ENCODE data around the gene SIMC1.

SIMC1 gene

DNA sequence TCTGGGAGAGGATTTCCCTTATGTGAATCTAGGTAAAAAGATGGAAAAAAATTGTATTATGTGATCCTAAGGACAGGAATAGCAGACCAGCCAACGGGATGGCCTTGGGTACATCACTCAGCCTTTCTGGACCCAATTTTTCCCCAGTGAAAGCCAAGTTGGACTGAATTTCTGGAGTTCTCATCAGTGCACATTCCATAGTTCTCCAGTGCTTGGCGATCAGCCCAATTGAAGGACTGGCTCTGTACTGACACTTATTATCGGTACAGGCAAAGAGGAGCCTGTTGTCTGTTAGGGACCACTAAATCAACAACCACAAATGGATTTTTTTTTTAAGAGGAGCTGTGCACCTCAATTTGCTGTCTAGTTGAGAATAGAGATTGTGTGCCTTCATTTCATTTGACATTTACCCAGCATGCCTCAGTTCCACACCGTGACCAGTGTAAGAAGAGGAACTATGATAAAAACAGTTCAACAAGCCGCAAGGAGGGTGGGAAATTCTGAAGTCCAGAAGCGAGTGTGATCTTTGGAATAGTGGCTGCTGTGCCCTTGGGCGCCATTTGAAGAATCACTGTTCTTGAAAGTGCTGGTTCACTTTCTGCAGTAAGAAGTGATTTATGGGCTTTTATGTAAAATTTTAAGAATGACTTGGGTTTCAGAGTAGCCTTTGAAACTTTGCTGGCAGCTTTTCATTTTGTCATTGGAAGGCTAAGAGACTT, 135.0 kb downstream of the SIMC1 start:
- no peak overlapping the region for H3K27ac Mint-ChIP-seq
- H3K36me3 Mint-ChIP-seq (ENCODE audit: low read depth), result peaks cover 11% of the 10 kb centered on the region
- no peaks in the 10 kb centered on the region for H3K9me3 Mint-ChIP-seq
- no peaks in the 10 kb centered on the region for H3K4me1 Mint-ChIP-seq
- no peak for ATAC-seq
- no peak overlapping the region for H3K4me3 Mint-ChIP-seq
- no peaks in the 10 kb centered on the region for H3K27me3 Mint-ChIP-seq
- no peak for DNase-seq

DNA sequence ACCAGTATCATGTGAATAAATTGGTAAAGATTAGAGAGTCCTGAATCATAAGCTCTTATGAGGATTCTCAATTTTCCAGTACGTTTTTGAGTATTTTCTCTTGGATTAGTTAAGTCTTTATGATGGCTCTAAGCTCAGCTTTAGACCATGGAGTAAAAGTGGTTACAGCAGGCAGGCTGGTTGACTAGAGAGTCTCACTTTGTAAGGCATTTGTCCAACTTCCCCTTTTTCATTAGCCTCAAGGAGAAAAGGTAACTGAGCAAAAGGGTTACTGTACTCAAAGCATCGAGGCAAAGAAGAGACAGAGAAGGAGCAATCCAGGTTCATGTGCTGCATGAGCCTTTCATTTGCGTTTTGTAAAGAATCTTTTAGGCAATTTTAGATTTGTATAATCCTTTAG, 141.7 kb downstream of the SIMC1 start:
- Mint-ChIP-seq H3K27ac (no peak overlapping the region), H3K4me3 (no peak overlapping the region), H3K27me3 (no peaks in the 10 kb centered on the region)

DNA sequence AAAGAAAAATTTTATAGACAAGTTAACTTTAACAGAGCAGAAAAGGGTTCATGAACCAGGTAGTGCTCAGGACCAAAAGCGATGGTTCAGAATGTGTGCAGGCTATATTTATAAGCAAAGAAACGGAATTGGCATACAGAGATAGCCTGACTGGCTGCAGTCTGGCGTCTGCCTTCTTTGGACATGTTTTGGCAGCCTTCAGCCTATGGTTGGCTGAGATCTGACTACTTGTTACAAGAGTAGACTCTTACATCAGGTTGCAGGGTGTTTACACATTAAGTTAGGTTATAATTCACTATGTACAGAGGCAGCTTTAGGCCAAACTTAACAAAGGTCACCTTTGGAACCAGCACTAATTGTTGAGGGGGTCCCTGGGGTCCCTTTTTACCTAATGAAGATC, 143.2 kb downstream of the SIMC1 start:
- ATAC-seq, result no peak
- Mint-ChIP-seq H3K4me3 (no peak overlapping the region), H3K27ac (no peak overlapping the region), H3K27me3 (no peaks in the 10 kb centered on the region), H3K4me1 (peaks cover 15% of the 10 kb centered on the region), H3K9me3 (no peaks in the 10 kb centered on the region), H3K36me3 (ENCODE audit: low read depth) (peaks cover 58% of the 10 kb centered on the region)
- DNase-seq, result no peak

More for the DNA sequence above, 141.7 kb downstream of the SIMC1 start:
- H3K4me1 Mint-ChIP-seq, result no peaks in the 10 kb centered on the region
- H3K36me3 Mint-ChIP-seq (ENCODE audit: low read depth), result peaks cover 45% of the 10 kb centered on the region
- H3K9me3 Mint-ChIP-seq, result no peaks in the 10 kb centered on the region
- ATAC-seq (no peak), DNase-seq (no peak)

DNA sequence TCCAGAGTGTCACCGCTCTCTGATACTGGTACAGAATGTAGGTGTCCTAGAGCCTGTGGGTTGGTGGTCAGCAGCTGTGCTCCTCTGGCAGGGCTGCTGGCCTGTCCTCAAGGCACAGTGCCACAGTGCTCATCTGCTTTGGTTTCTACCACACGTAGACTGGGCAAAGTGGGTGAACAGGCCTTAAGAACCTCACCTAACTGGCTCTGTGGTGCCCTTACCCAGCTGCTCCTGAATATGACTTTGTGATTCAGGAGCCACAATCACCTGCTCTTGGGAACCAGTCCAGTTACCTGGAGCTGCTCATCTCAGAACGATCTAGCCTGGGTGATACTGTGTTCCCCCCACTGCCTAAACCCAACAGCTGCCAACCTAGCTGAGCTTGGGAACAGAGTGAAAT, 143.8 kb downstream of the SIMC1 start:
- DNase-seq (no peak), ATAC-seq (peak; percentile 17)
- H3K27me3 Mint-ChIP-seq, result no peaks in the 10 kb centered on the region
- H3K4me1 Mint-ChIP-seq, result peaks cover 21% of the 10 kb centered on the region
- no peak overlapping the region for H3K27ac Mint-ChIP-seq
- peaks cover 61% of the 10 kb centered on the region for H3K36me3 Mint-ChIP-seq (ENCODE audit: low read depth)
- H3K9me3 Mint-ChIP-seq, result no peaks in the 10 kb centered on the region
- H3K4me3 Mint-ChIP-seq, result no peak overlapping the region

DNA sequence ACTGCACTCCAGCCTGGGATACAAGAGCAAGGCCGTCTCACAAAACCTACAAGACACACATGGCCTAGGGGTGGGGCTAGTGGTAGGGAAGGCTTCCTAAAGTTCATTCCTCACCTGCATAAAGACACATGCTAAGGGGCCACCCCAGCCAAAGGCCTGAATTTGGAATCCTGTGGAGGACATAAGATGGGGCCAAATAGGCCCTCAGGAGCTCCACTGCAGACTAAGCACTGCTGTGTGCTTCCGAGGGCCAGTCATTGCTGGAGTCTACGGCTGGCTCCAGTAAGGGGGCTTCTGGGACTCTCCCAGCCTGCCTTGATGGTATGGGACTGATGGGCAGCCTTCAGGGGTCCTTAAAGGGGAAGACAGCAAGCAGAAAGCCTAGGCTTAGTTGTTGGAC, 144.5 kb downstream of the SIMC1 start:
- Mint-ChIP-seq H3K27me3 (no peaks in the 10 kb centered on the region), H3K9me3 (no peaks in the 10 kb centered on the region), H3K36me3 (ENCODE audit: low read depth) (peaks cover 67% of the 10 kb centered on the region), H3K27ac (no peak overlapping the region), H3K4me3 (no peak overlapping the region), H3K4me1 (peaks cover 27% of the 10 kb centered on the region)
- no peak for DNase-seq
- ATAC-seq, result no peak

DNA sequence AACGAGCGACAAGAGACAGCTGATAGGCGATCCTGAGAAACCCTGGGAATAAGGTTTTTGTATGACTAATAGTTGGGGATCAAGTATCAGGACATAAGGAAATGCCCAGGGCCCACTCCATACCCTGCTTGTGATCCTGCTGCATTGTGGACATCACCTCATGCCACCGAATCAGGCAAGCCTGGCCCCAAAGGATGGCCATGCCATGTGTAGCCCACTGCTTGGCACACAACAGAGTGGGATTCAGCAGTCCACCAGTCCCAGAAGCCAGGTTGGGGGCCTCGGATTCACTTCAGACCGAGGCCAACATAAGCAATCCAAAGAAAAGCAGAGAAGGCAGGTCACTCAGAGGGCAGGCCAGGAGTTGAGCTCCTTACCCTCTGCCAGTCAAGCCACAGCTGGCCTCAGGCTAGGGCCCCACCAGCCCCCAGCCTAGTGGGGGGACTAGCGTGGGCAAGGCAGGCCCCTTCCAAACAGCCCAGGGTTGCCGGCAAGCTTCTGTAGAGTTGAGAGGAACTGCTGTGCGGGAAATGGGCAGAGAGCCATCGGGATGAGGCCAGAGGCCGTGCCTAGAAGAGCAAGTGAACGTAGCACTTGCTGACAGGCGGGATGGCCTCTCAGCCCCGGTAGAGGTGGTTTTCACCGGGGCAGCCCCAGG, 145.2 kb downstream of the SIMC1 start:
- Mint-ChIP-seq H3K4me1 (peaks cover 30% of the 10 kb centered on the region), H3K36me3 (ENCODE audit: low read depth) (peaks cover 73% of the 10 kb centered on the region), H3K4me3 (no peak overlapping the region), H3K27ac (no peak overlapping the region), H3K9me3 (no peaks in the 10 kb centered on the region), H3K27me3 (no peaks in the 10 kb centered on the region)
- DNase-seq (no peak), ATAC-seq (no peak)

DNA sequence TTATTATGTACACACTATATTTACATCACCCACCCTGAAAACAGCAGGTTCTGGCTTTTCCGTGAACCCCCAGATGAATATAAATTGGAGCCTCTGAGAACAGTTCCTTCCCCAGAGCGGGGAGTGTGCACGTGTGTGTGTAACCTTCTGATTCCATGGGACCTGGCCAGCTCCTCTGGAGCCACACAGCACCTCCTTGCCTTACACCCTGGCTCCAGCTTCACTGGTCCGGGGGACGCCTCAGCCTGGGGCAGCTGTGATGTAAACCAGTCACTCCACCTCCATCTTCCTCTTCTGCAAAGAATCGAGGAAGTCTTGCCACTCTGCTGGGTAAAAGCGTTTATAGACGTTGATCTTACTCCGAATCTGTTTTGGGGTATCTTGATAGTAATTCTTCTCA, 145.7 kb downstream of the SIMC1 start:
- no peak for DNase-seq
- no peak for ATAC-seq
- no peak overlapping the region for H3K4me3 Mint-ChIP-seq
- peaks cover 30% of the 10 kb centered on the region for H3K4me1 Mint-ChIP-seq
- H3K36me3 Mint-ChIP-seq (ENCODE audit: low read depth), result peaks cover 72% of the 10 kb centered on the region
- no peaks in the 10 kb centered on the region for H3K9me3 Mint-ChIP-seq
- no peak overlapping the region for H3K27ac Mint-ChIP-seq
- no peaks in the 10 kb centered on the region for H3K27me3 Mint-ChIP-seq

DNA sequence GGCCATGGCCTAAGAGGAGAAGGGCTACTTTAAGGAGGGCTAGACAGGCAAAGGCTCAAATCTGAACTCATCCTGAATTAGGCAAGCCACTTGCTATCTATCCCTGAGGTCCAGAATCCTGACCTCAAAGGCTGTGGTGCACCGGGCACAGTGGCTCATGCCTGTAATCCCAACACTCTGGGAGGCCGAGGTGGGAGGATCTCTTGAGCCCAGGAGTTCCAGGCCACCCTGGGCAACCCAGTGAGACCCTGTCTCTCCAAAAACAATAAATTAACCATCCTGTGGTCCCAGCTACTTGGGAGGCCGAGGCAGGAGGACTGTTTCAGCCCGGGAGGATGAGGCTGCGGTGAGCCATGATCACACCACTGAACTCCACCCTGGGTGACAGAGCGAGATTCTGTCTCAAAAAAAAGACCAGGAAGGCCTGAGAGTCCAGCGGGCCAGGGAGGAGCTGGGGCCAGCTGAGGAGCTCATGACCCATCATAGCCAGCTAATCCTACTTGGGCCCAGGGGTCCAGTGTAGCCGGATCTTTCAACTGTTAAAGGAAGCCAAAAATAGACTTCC, 146.2 kb downstream of the SIMC1 start:
- Mint-ChIP-seq H3K36me3 (ENCODE audit: low read depth) (peaks cover 68% of the 10 kb centered on the region), H3K27ac (no peak overlapping the region), H3K27me3 (no peaks in the 10 kb centered on the region), H3K4me3 (no peak overlapping the region), H3K4me1 (peaks cover 32% of the 10 kb centered on the region), H3K9me3 (no peaks in the 10 kb centered on the region)
- no peak for DNase-seq
- no peak for ATAC-seq

DNA sequence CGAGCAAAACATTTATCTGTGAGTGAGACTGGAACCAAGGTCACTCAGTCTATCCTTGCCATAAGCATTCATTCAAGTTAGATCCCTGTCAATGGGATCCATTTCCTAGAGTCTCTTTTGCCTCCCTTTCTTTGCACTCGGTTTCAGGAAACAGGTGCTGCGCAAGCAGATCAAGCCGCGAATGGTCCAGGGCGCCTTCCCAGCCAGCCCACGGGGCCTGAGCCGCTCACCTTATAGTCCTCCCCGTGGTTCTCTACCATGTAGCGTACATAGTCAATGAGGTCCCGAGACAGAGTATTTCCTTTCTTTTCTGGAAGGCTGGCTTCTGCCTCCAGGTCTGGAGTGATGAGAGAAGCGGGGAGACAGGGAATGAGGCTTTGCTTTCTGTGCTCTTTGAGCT, 146.8 kb downstream of the SIMC1 start:
- H3K9me3 Mint-ChIP-seq, result no peaks in the 10 kb centered on the region
- H3K4me3 Mint-ChIP-seq, result no peak overlapping the region
- H3K36me3 Mint-ChIP-seq (ENCODE audit: low read depth), result peaks cover 65% of the 10 kb centered on the region
- peaks cover 37% of the 10 kb centered on the region for H3K4me1 Mint-ChIP-seq
- no peaks in the 10 kb centered on the region for H3K27me3 Mint-ChIP-seq
- no peak for ATAC-seq
- DNase-seq, result no peak
- no peak overlapping the region for H3K27ac Mint-ChIP-seq

DNA sequence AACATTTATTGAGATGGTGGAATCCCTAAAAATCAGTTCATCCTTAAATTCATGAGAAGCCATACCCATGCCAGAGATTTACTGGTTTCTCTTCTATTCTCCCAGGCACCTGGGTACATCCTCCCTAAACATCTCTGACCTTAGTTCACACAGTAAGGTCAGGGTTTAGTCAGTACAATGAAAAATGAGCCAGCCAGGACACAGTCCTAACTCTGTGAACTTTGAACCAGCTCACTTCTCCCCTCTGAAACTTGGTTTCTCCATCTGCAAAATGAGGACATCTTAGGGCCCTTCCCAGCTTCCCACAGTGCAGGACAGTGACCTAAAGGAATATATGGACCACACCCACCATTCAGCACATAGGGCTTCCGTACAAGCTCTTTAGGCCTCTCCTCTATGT, 148.3 kb downstream of the SIMC1 start:
- no peaks in the 10 kb centered on the region for H3K27me3 Mint-ChIP-seq
- peak overlapping the region; percentile 96 for H3K4me3 Mint-ChIP-seq
- no peak for ATAC-seq
- H3K9me3 Mint-ChIP-seq, result no peaks in the 10 kb centered on the region
- peaks cover 67% of the 10 kb centered on the region for H3K36me3 Mint-ChIP-seq (ENCODE audit: low read depth)
- no peak for DNase-seq
- H3K27ac Mint-ChIP-seq, result peak overlapping the region; percentile 99
- peaks cover 39% of the 10 kb centered on the region for H3K4me1 Mint-ChIP-seq

DNA sequence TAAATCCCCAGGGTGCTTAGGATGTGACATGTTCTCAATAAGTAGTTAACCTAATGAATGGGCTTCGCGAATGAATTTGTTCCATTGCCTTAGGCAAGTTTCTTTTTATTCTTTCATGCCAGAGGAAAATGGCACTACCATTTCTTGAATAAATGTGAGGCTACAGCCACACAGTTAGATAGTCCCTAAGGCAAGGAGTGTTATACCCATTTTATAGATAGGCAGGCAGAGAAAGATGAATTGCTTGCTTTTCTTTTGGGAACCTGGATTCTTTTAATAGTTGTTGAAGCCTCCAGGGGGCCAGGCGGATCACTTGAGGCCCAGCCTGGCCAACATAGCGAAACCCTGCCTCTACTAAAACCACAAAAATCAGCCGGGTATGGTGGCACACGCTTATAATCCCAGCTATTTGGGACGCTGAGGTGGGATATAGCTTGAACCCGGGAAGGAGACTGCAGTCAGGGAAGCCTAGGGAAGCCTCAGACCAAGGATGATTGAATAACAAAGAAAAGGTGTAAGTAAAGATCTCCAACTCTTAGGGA, 149.2 kb downstream of the SIMC1 start:
- peaks cover 63% of the 10 kb centered on the region for H3K36me3 Mint-ChIP-seq (ENCODE audit: low read depth)
- ATAC-seq, result no peak

DNA sequence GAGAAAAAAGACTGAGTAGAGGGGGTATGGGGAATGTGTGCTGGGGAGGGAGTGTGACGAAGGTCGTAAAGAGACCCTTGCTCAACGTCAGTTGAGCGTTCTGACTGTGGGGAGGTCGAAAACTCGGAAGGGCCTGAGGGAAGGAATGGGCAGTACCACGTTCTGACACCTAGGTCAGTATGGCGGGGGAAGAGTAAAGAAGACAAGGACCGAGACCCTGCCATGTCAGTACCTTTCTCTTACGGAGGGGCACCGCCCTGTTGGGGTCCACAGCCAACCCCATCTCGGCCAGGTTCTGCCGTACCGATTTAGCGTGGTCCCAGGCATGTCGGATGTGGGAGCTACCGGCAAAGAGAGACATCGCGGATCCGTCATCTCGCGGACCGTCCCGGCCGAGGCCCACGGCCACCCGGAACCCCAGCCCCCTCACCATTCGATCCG, 149.8 kb downstream of the SIMC1 start:
- peak overlapping the region; percentile 96 for H3K4me3 Mint-ChIP-seq
- peaks cover 39% of the 10 kb centered on the region for H3K4me1 Mint-ChIP-seq
- H3K27ac Mint-ChIP-seq, result peak overlapping the region; percentile 99
- H3K36me3 Mint-ChIP-seq (ENCODE audit: low read depth), result peaks cover 59% of the 10 kb centered on the region
- ATAC-seq, result no peak
- DNase-seq, result no peak
- no peaks in the 10 kb centered on the region for H3K9me3 Mint-ChIP-seq
- no peaks in the 10 kb centered on the region for H3K27me3 Mint-ChIP-seq

More for the DNA sequence above, 149.2 kb downstream of the SIMC1 start:
- no peaks in the 10 kb centered on the region for H3K9me3 Mint-ChIP-seq
- no peak for DNase-seq
- H3K4me3 Mint-ChIP-seq, result peak overlapping the region; percentile 96
- H3K27ac Mint-ChIP-seq, result peak overlapping the region; percentile 99
- H3K4me1 Mint-ChIP-seq, result peaks cover 39% of the 10 kb centered on the region
- H3K27me3 Mint-ChIP-seq, result no peaks in the 10 kb centered on the region

DNA sequence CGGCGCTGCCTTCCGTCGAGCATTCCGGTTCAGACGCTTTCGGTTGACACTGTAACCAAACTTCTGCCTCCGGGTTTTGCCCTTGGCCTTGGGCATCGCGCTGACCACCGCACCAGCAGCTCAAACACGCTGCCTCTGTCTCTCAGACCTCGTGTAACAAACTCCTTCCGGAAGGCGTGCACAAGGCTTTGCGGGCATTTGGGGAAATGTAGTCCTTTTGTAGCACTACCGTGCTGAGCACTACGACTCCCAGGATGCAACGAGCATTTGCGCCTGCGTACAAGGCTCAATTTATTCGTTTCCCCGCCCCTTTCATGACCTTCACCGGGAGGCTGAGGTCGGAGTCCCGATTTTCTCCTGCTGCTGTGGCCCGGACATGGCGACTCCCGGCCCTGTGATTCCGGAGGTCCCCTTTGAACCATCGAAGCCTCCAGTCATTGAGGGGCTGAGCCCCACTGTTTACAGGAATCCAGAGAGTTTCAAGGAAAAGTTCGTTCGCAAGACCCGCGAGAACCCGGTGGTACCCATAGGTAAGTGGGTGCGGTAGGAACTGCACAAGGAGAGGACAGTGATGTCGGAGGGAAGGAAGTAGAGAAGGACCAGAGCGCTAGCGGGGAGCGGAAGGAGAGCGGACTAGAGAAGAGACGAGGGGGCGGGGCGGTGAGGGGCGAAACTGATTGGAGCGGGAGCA, 150.4 kb downstream of the SIMC1 start, which contains the start of the genes HIGD2A and NOP16:
HIGD2A (plus strand) TSS at position 308 of the 691 bp plus-strand sequence; CDS start at position 377, 69 bp downstream.
NOP16 (minus strand) TSS at position 155 of the 691 bp plus-strand sequence; CDS start at position 96, 59 bp downstream.
- H3K27ac Mint-ChIP-seq, result peak within 1 kb of the TSS; percentile 99
- DNase-seq (peak; percentile 99), ATAC-seq (peak; percentile 96)
- H3K9me3 Mint-ChIP-seq, result no peaks in the 10 kb centered on the region
- peaks cover 58% of the 10 kb centered on the region for H3K36me3 Mint-ChIP-seq (ENCODE audit: low read depth)
- peak within 1 kb of the TSS; percentile 96 for H3K4me3 Mint-ChIP-seq
- peaks cover 39% of the 10 kb centered on the region for H3K4me1 Mint-ChIP-seq
- no peaks in the 10 kb centered on the region for H3K27me3 Mint-ChIP-seq
